ENCODE results near the gene TMEM132C.

The TMEM132C gene

DNA sequence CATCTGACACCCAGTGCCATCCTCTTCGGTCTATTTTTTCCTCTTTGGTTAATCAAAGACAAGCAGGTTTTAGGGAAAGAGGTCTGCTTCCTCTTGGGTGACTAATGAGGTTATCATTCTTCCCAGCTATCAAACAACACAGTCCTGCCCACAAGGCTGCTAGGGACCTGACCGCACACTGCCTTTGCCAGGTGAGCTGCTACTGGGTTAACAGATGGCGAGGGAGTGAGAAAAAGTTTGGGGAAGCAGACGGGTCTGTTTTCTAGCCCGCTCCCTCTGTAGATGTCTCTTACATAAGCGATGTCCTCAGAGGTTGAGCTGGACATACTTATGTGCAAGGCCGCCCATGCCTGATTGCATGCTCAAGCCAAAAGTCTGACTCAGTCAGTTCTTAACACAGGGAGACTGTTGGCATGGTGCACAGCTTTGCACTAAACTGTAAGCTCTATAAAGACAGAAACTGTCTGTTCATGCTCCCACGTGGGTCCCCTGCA, 462.7 kb downstream of the TMEM132C start:
- no peak for DNase-seq

DNA sequence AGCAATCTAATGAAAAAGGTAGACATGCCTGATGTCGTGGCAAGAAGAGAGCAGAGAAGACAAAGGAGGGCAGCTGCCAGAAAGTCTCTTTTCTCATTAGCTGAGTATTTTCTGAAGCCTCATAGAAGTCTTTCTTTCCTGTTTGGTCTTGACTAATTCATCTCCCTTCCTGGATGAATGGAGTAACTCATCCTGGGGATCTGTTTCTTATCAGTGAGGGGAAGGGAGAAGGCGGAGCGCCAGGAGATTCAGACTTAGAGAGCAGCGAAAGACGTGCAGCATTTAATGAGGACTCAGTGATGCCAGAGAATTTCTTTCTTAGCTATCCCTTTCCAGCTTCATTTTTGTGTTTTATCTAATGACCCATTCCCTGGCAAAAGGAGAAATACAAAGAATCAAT, 467.4 kb downstream of the TMEM132C start:
- no peak for DNase-seq

DNA sequence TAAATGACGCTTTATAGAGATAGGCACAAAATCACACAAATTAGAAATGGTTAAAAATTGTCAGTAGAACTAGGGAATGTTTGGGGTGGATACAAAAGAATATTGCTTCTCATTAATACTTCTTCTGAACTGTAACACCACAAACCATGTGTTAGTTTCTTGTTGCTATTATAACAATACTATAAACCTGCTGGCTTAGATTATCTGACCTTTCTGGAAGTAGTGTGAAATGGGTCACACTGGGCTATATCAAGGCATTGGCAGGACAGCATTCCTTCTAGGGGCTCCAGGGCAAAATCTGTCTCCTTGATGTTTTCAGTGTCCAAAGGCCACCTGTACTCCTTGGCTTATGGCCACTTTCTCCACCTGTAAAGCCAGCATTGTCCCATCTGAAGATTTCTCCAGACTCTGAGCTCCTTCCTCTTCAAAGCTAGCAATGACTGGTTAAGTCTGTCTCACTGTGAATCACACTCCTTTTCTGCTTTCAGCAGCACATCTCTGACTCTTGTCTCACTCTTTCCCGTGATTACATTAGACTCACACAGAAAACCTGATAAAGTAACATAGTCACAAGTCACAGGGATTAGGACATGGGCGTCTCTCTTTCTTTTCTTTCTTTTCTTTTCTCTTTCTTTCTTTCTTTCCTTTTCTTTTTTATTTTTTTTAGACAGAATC, 470.5 kb downstream of the TMEM132C start:
- DNase-seq = no peak

DNA sequence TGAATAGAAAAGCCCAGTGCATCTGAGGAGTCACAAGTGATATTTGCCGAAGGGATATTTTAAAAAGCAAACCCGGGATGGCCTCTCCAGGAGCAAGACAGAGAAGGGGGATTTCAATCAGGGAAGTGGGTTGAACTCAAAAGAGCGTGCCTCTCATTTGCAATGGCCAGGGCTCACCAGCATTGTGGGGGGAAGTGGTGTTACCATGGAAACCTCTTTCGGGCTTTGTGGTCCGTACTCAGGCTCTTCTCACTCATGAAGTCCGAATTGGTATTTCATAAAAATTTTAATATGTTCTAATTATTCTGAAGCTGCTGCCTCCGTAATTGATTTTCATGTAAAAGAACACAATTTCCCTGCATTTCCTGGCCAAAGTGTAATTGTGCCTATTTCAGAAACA, 476.9 kb downstream of the TMEM132C start:
- DNase-seq = no peak

DNA sequence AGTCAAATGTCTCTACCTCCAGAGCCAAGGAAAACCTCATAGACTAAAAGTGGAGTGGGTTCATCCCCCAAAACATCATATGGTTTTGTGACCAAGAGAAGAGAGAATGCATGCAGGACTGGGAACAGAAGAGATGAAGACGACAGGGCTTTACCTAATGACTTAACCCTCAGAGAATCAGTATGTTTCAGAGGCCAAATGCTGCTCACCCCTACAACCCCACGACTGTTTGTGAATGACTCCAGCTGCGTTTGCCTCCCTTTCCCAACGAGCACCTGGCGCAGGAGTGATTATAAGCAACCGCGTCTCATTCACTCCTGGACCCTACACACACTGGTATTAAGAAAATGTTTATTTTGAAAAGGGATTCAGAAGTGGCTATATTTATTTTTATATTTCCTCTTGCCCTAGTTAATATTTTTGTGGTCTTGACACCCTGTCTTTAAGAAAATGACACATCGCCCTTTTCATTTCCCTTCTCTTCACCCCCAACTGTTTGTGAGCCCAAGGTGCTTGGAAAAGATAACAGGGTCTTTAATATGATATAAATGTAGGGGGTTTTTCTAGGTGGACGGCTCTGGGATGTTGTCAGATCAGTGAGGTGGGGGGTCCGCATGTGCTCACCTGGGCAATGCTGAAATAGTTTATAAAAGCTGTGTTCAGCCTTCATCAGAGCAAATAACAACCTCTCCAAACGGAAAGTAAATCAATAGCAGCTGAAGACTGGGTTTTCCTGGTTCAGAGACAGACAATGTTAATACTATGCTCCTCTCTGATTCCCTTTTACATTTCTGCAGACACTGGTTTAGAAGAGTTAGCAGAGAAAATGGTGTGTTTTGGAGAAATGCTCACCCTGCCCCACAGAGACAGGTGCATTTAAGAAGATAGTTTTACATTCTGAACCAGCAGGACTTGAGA, 479.1 kb downstream of the TMEM132C start:
- DNase-seq = no peak

DNA sequence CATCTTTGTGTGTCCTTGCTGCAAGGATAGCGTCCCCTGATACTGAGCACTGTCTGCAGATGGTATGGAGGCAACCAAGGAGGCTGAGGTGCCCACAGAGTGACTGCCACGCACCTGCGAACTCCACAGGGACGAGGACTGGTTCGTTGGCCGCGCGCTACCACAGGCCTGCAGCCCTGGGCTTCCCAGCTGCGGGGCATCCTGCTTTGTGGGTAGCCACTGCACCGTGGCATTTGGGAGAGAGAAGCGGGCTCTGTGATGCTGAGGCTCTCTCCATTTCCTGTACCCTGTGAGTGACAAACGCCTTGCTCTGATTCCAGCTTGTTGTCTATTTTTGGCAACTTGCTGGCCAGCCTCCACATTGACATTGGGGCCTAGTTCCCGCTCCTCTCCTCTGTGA, 480.5 kb downstream of the TMEM132C start:
- no peak for DNase-seq

DNA sequence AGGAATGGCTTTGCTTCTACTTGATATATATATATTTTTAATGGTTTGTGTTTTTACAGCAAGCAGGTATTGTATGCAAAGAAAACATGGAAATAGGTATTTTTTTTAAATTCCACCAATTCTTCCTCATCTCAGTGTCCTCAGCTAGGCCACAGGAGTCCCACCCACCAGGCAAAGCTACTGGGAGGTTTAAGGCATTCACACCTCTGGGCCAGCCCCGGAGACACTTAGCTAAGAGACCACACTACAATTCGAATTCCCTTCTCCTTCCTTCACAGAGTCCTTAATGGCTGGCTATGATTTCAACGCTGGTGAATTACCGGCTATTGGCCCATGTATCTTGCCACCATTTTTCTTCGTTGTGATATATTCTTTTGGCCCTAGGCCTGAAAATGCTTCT, 485.4 kb downstream of the TMEM132C start:
- DNase-seq = no peak

DNA sequence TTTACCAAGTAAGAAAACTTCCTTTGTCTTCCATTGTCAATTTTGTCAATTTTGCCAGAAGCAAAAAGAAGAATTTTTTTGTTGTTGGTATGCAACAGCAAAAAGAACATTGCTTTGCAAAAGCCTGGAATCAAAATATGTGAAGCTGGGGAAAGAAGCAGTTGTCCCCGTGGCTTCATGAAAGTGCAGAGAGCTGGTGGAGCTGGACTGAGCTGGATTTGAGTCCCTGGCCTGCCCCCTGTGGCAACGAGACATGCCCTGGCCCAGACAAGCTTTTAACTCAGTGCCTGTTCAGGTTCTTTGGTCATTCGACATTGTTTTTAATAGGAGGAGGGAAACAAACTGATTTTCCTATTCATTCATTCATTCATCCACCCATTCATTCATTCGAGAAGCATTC, 486.5 kb downstream of the TMEM132C start:
- DNase-seq = no peak

DNA sequence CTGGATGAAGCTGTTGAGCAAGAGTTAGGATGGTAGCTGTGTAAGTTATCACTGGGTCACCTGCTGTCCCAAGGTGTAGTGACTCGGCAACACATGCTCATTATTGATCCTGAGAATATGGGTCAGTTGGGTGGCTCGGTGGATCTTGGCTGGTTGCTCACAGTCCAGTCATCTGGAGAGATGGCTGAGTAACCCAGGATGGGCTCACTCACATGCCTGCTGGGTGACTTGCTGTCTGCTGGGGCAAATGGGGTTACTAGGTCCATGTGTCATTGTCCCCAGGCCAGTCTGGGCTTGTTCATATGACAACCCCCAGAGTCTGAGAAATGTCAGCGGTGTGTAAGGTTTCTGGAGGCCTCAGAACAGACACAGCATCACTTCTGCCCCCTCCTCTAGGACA, 487.3 kb downstream of the TMEM132C start:
- DNase-seq = no peak

DNA sequence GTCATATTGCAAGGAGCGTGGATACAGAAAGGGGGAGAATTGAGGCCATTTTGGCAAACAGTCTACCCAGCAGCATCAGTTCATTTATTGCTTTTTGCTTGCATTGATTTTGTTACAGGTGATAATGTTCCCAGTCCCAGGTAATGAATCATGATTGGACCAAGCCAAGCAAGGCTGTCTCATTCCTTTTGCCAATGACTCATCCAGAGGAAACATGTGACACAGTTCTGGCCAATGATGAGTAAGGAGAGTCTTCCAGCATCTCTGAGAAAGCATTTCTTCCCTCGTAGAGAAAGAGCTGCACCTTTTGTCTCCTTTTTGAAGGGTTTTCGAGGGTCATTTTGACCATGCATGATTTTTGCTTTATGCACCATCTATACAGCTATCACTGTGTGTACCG, 488.6 kb downstream of the TMEM132C start:
- DNase-seq = no peak
